ENCODE measurements around the gene DAPK3.

DAPK3 gene

GRCh38 chr19:3977242-3978143 lies 6.6 kb upstream of the DAPK3 start:
- no peak overlapping the region for H4K8ac ChIP-seq (ENCODE audit: low read depth, low read length)
- no peak overlapping the region for H2BK15ac ChIP-seq (replicated peaks; ENCODE audit: low read depth)
- no peak overlapping the region for H4K5ac ChIP-seq (ENCODE audit: low read length)
- WGBS (ENCODE audit: extremely low coverage, insufficient coverage, low lambda C conversion rate): no CpG with 5 or more reads among the region's 59 CpGs
- no peak overlapping the region for H3K23ac ChIP-seq (ENCODE audit: low read length)
- peaks cover 60% of the 10 kb centered on the region for H3K36me3 ChIP-seq (ENCODE audit: control insufficient read depth, insufficient read depth, low read length)
- no peaks in the 10 kb centered on the region for H3K27me3 ChIP-seq (ENCODE audit: insufficient read depth, low read length, poor library complexity)
- H3K9ac ChIP-seq (ENCODE audit: low read length): no peak overlapping the region
- H3K4me2 ChIP-seq (ENCODE audit: low read length): no peak overlapping the region
- no peak overlapping the region for H3K4me3 ChIP-seq (ENCODE audit: low read length)
- no peak overlapping the region for H2AK5ac ChIP-seq (ENCODE audit: low read length)
- no peak overlapping the region for H3K56ac ChIP-seq (ENCODE audit: low read length)
- no peak overlapping the region for H3K27ac ChIP-seq (ENCODE audit: low read depth, low read length)
- H3K79me1 ChIP-seq (ENCODE audit: low read length): peaks cover 43% of the 10 kb centered on the region
- peaks cover 48% of the 10 kb centered on the region for H3K79me2 ChIP-seq (ENCODE audit: control insufficient read depth, insufficient read depth, low read length)
- DNase-seq: peak; percentile 62
- H2BK120ac ChIP-seq (ENCODE audit: low read depth, low read length): no peak overlapping the region
- no peak overlapping the region for H3K4ac ChIP-seq (ENCODE audit: low read depth, low read length)
- no peak overlapping the region for H2BK5ac ChIP-seq (ENCODE audit: low read length)
- H3K18ac ChIP-seq (ENCODE audit: low read length): no peak overlapping the region
- H3K4me1 ChIP-seq (ENCODE audit: control insufficient read depth, low read depth, low read length): no peaks in the 10 kb centered on the region

DNA sequence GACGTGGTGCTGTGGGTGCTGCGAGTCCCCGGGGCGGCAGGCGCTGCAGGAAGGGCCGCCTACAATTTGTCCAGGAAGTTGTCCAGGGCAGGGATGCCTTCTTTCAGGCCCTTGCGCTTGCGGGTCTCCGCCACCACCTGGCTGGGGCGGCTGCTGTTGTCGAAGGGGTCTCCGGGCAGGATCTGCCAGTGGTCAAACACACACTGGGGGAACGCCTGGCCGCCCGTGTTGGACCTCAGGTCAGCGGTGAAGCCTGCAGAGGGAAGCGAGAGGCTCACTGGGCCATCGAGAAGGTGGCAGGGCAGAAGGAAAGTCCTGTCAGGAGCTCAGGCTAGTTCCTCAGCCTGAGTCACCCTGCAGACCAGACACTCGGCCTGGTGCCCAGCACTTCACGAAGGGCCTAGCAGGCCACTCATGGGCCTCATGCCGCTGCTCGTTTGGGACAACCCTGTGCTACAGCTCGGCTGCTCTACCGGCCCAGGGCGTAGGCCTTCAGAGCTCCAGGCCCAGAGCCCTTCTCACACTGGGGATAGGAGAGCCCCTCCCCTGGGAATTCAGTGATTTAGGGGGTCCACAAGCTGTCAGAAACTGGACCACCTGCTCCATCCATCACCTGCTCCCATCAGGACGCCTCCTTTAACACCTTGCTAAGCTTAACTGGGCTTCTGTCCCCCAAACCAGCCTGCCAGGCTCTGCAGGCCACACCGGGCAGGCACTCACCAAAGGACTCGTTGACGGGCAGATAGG lies 5.8 kb upstream of the DAPK3 start:
- no CpG with 5 or more reads among the region's 29 CpGs for WGBS (ENCODE audit: extremely low coverage, insufficient coverage, low lambda C conversion rate)
- Histone ChIP-seq H2BK15ac (replicated peaks; ENCODE audit: low read depth) (no peak overlapping the region), H3K18ac (ENCODE audit: low read length) (no peak overlapping the region), H3K27me3 (ENCODE audit: insufficient read depth, low read length, poor library complexity) (no peaks in the 10 kb centered on the region), H3K79me1 (ENCODE audit: low read length) (peaks cover 36% of the 10 kb centered on the region), H3K27ac (ENCODE audit: low read depth, low read length) (no peak overlapping the region), H3K36me3 (ENCODE audit: control insufficient read depth, insufficient read depth, low read length) (peaks cover 52% of the 10 kb centered on the region), H4K5ac (ENCODE audit: low read length) (no peak overlapping the region), H3K4me2 (ENCODE audit: low read length) (no peak overlapping the region), H3K79me2 (ENCODE audit: control insufficient read depth, insufficient read depth, low read length) (peaks cover 39% of the 10 kb centered on the region), H2BK120ac (ENCODE audit: low read depth, low read length) (no peak overlapping the region), H4K8ac (ENCODE audit: low read depth, low read length) (no peak overlapping the region), H3K56ac (ENCODE audit: low read length) (no peak overlapping the region), H3K4ac (ENCODE audit: low read depth, low read length) (no peak overlapping the region), H3K4me1 (ENCODE audit: control insufficient read depth, low read depth, low read length) (no peaks in the 10 kb centered on the region), H3K4me3 (ENCODE audit: low read length) (no peak overlapping the region), H2BK5ac (ENCODE audit: low read length) (no peak overlapping the region), H2AK5ac (ENCODE audit: low read length) (no peak overlapping the region), H3K9ac (ENCODE audit: low read length) (no peak overlapping the region), H3K23ac (ENCODE audit: low read length) (no peak overlapping the region)
- DNase-seq: no peak

DNA sequence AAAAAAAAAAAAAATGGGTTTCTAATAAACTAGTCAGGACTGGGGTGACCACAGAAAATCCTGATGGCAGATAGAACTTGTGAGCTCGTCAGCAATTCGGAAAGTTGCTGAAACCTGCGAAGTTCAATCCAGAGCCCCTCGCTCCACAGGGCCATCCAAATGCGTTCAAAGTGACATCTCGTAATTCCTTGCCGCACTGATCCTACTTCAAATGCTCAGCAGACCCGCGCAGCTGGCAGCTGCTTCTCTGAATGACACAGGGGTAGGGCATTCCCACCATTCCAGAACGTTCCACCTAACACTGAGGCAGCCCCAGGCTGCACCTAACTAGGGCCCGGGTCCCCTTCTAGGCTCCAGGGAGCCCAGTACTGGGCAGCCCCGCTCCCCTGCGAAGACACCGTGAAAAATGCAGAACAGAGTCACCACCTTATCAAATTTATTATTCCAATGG lies 4.8 kb upstream of the DAPK3 start:
- no peak overlapping the region for H3K4ac ChIP-seq (ENCODE audit: low read depth, low read length)
- WGBS (ENCODE audit: extremely low coverage, insufficient coverage, low lambda C conversion rate): no CpG with 5 or more reads among the region's 14 CpGs

GRCh38 chr19:3975144-3975543 lies 4.2 kb upstream of the DAPK3 start:
- H3K36me3 ChIP-seq (ENCODE audit: control insufficient read depth, insufficient read depth, low read length): peaks cover 38% of the 10 kb centered on the region
- H3K79me1 ChIP-seq (ENCODE audit: low read length): peaks cover 25% of the 10 kb centered on the region

More for the DNA sequence above, 4.8 kb upstream of the DAPK3 start:
- no peak overlapping the region for H3K4me3 ChIP-seq (ENCODE audit: low read length)
- H3K27me3 ChIP-seq (ENCODE audit: insufficient read depth, low read length, poor library complexity): no peaks in the 10 kb centered on the region
- H4K5ac ChIP-seq (ENCODE audit: low read length): no peak overlapping the region
- no peak for DNase-seq
- H3K4me1 ChIP-seq (ENCODE audit: control insufficient read depth, low read depth, low read length): no peaks in the 10 kb centered on the region
- no peak overlapping the region for H3K4me2 ChIP-seq (ENCODE audit: low read length)
- no peak overlapping the region for H3K9ac ChIP-seq (ENCODE audit: low read length)
- H2BK120ac ChIP-seq (ENCODE audit: low read depth, low read length): no peak overlapping the region
- no peak overlapping the region for H3K56ac ChIP-seq (ENCODE audit: low read length)
- H3K79me1 ChIP-seq (ENCODE audit: low read length): peaks cover 28% of the 10 kb centered on the region
- peaks cover 30% of the 10 kb centered on the region for H3K79me2 ChIP-seq (ENCODE audit: control insufficient read depth, insufficient read depth, low read length)
- no peak overlapping the region for H3K18ac ChIP-seq (ENCODE audit: low read length)
- no peak overlapping the region for H2BK15ac ChIP-seq (replicated peaks; ENCODE audit: low read depth)
- no peak overlapping the region for H2BK5ac ChIP-seq (ENCODE audit: low read length)
- no peak overlapping the region for H3K27ac ChIP-seq (ENCODE audit: low read depth, low read length)
- H3K36me3 ChIP-seq (ENCODE audit: control insufficient read depth, insufficient read depth, low read length): peaks cover 42% of the 10 kb centered on the region
- no peak overlapping the region for H4K8ac ChIP-seq (ENCODE audit: low read depth, low read length)
- H3K23ac ChIP-seq (ENCODE audit: low read length): no peak overlapping the region
- no peak overlapping the region for H2AK5ac ChIP-seq (ENCODE audit: low read length)

DNA sequence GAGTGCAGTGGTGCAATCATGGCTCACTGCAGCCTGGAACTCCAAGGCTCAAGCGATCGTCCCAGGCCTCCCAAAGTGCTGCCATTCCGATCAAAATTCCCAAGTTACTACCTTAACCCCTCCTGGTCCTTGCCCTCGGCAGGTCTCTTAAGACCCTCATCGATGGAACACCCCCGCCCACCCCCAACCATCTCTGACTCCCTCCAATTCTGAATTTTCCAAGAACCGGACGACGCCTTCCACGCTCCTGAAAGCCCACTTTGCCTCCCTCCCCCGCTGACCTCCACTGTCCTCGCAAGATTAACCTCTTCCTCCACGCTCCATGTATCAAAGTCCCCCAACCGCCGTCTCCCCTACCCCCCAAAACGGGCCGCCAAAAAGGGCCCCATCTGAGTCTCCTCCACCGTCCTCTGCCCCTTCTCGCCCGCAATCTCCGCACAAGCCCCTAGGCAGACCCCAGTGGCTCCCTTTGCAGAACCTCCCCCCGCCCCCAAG lies 539 bp downstream of the DAPK3 start:
- peaks cover 41% of the 10 kb centered on the region for H3K79me2 ChIP-seq (ENCODE audit: control insufficient read depth, insufficient read depth, low read length)
- H3K18ac ChIP-seq (ENCODE audit: low read length): peak overlapping the region; percentile 92
- H2BK120ac ChIP-seq (ENCODE audit: low read depth, low read length): peak overlapping the region; percentile 23
- peaks cover 4% of the 10 kb centered on the region for H3K4me1 ChIP-seq (ENCODE audit: control insufficient read depth, low read depth, low read length)
- WGBS (ENCODE audit: extremely low coverage, insufficient coverage, low lambda C conversion rate): no CpG with 5 or more reads among the region's 22 CpGs
- H2BK15ac ChIP-seq (replicated peaks; ENCODE audit: low read depth): no peak overlapping the region
- H2BK5ac ChIP-seq (ENCODE audit: low read length): no peak overlapping the region
- no peak overlapping the region for H3K23ac ChIP-seq (ENCODE audit: low read length)
- H3K9ac ChIP-seq (ENCODE audit: low read length): peak overlapping the region; percentile 80
- peaks cover 14% of the 10 kb centered on the region for H3K79me1 ChIP-seq (ENCODE audit: low read length)
- H3K4me3 ChIP-seq (ENCODE audit: low read length): peak overlapping the region; percentile 75
- H3K27me3 ChIP-seq (ENCODE audit: insufficient read depth, low read length, poor library complexity): no peaks in the 10 kb centered on the region
- peak overlapping the region; percentile 67 for H3K27ac ChIP-seq (ENCODE audit: low read depth, low read length)
- H4K5ac ChIP-seq (ENCODE audit: low read length): no peak overlapping the region
- peaks cover 5% of the 10 kb centered on the region for H3K36me3 ChIP-seq (ENCODE audit: control insufficient read depth, insufficient read depth, low read length)
- no peak overlapping the region for H2AK5ac ChIP-seq (ENCODE audit: low read length)
- peak overlapping the region; percentile 99 for H3K4me2 ChIP-seq (ENCODE audit: low read length)
- no peak overlapping the region for H4K8ac ChIP-seq (ENCODE audit: low read depth, low read length)
- peak overlapping the region; percentile 96 for H3K56ac ChIP-seq (ENCODE audit: low read length)
- DNase-seq: no peak
- H3K4ac ChIP-seq (ENCODE audit: low read depth, low read length): peak overlapping the region; percentile 74

More at GRCh38 chr19:3975144-3975543, 4.2 kb upstream of the DAPK3 start:
- peaks cover 30% of the 10 kb centered on the region for H3K79me2 ChIP-seq (ENCODE audit: control insufficient read depth, insufficient read depth, low read length)
- H4K5ac ChIP-seq (ENCODE audit: low read length): no peak overlapping the region
- no peak overlapping the region for H2AK5ac ChIP-seq (ENCODE audit: low read length)
- H3K56ac ChIP-seq (ENCODE audit: low read length): no peak overlapping the region
- no peak overlapping the region for H3K9ac ChIP-seq (ENCODE audit: low read length)
- no peaks in the 10 kb centered on the region for H3K4me1 ChIP-seq (ENCODE audit: control insufficient read depth, low read depth, low read length)
- DNase-seq: no peak
- no peaks in the 10 kb centered on the region for H3K27me3 ChIP-seq (ENCODE audit: insufficient read depth, low read length, poor library complexity)
- no peak overlapping the region for H2BK5ac ChIP-seq (ENCODE audit: low read length)
- H4K8ac ChIP-seq (ENCODE audit: low read depth, low read length): no peak overlapping the region
- no peak overlapping the region for H2BK15ac ChIP-seq (replicated peaks; ENCODE audit: low read depth)
- no peak overlapping the region for H3K4me2 ChIP-seq (ENCODE audit: low read length)
- no peak overlapping the region for H3K4me3 ChIP-seq (ENCODE audit: low read length)
- no peak overlapping the region for H3K4ac ChIP-seq (ENCODE audit: low read depth, low read length)
- H3K27ac ChIP-seq (ENCODE audit: low read depth, low read length): no peak overlapping the region
- no CpG with 5 or more reads among the region's 8 CpGs for WGBS (ENCODE audit: extremely low coverage, insufficient coverage, low lambda C conversion rate)
- no peak overlapping the region for H2BK120ac ChIP-seq (ENCODE audit: low read depth, low read length)
- H3K18ac ChIP-seq (ENCODE audit: low read length): no peak overlapping the region
- no peak overlapping the region for H3K23ac ChIP-seq (ENCODE audit: low read length)

Data from mesendoderm (in vitro differentiated cells).